Stomach (tissue), 4 donors: Measurements from ENCODE around the gene SUPT3H.

Source experiments
- EP300 ChIP-seq: sonication (generic); formaldehyde crosslinking; IDR thresholded peaks from one replicate; pipeline ENCODE4 v1.6.1; 2017; ENCODE audit warnings: antibody characterized with exemption
- POLR2AphosphoS5 ChIP-seq, 3 donors: sonication (generic); formaldehyde crosslinking; IDR thresholded peaks; one replicate each; pipeline ENCODE4 v1.6.1; 2016; ENCODE audit warnings: antibody characterized with exemption in 3 of 3
- TF ChIP-seq, protein P1 (sequence below), 7 experiments: fragments of 450-650 bp in 4 of 7; fragments of 200-600 bp in 3 of 7; sonication (generic) in 3 of 7; IDR thresholded peaks; one replicate each; pipeline ENCODE4 v1.5.1; 2016 to 2019; ENCODE audit warnings: antibody characterized with exemption in 7 of 7, control low read depth in 2 of 7, mild to moderate bottlenecking in 1 of 7

DNA sequence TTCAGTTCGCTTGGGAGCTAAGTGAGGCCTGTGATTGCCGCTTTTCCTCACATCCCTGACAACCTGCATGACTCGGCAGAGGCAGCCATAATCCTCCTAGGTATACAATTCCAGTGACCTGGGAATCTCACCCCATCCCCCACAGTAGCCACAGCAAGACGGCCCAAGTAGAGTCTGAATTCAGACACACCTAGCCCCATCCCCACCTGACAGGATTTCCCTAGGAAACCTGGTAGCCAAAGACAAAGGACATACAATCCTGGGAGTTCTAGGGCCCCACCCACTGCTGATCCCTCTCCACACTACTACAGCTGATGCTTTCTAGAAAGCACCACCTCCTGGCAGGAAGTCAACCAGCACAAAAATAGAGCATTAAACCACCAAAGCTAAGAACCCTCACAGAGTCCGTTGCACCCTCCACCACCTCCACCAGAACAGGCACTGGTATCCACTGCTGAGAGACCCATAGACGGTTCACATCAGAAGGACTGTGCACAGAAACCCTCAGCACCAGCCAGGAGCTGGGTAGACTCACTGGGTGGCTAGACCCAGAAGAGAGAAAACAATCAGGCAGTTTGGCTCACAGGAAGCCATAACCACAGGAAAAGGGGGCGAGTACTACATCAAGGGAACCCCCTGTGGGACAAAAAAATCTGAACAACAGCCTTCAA, 67.5 kb downstream of the SUPT3H start:
- TF ChIP-seq, protein P1, sequence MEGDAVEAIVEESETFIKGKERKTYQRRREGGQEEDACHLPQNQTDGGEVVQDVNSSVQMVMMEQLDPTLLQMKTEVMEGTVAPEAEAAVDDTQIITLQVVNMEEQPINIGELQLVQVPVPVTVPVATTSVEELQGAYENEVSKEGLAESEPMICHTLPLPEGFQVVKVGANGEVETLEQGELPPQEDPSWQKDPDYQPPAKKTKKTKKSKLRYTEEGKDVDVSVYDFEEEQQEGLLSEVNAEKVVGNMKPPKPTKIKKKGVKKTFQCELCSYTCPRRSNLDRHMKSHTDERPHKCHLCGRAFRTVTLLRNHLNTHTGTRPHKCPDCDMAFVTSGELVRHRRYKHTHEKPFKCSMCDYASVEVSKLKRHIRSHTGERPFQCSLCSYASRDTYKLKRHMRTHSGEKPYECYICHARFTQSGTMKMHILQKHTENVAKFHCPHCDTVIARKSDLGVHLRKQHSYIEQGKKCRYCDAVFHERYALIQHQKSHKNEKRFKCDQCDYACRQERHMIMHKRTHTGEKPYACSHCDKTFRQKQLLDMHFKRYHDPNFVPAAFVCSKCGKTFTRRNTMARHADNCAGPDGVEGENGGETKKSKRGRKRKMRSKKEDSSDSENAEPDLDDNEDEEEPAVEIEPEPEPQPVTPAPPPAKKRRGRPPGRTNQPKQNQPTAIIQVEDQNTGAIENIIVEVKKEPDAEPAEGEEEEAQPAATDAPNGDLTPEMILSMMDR (IDR thresholded peaks at IDR 0.05): no peak
- TF ChIP-seq POLR2AphosphoS5 (IDR thresholded peaks at IDR 0.05) (no peak), EP300 (no peak)
